Keratinocyte (primary cell): ENCODE measurements around the gene PPP1R18. TPM values are rescaled to one million over a fixed set of nuclear protein-coding genes. Genes with fewer than 3 reads are reported as not detected.
"Not testable (repeated sequence)": the region's sequence is repeated elsewhere in the genome, so short reads cannot be mapped to it uniquely, and the experiment has no call there.

ENCODE experiments used
- DNase-seq: peaks from one replicate; pipeline ENCODE4 v3.0.0-alpha.2; 2011; ENCODE audit warnings: low read depth, missing footprints, low spot score
- FAIRE-seq: peaks from 2 replicates; lab custom pipeline; 2011; peaks lifted over from hg19 to GRCh38; lab: Jason Lieb, UNC
- H2AFZ ChIP-seq: 2 replicates; pipeline ENCODE4 v1.6.0; 2012; ENCODE audit warnings: low read length, control low read depth, inconsistent platforms; ENCODE audit not compliant: control insufficient read depth
- H3K27ac ChIP-seq: 2 replicates; pipeline ENCODE4 v1.5.1; 2011; ENCODE audit warnings: low read length; ENCODE audit not compliant: control insufficient read depth, insufficient read depth
- H3K27me3 ChIP-seq: 3 replicates; pipeline ENCODE4 v1.6.0; 2011; ENCODE audit warnings: low read length; ENCODE audit not compliant: control insufficient read depth, insufficient read depth; ENCODE audit errors: extremely low read depth
- H3K36me3 ChIP-seq, 2 experiments: 2 replicates in 1 of 2; 3 replicates in 1 of 2; pipeline ENCODE4 v1.5.1; 2011; ENCODE audit warnings: low read length in 2 of 2, mild to moderate bottlenecking in 1 of 2; ENCODE audit not compliant: control insufficient read depth in 2 of 2, insufficient read depth in 2 of 2; ENCODE audit errors: extremely low read depth in 1 of 2
- H3K4me1 ChIP-seq: 3 replicates; pipeline ENCODE4 v1.5.1; 2011; ENCODE audit warnings: low read length; ENCODE audit not compliant: control insufficient read depth, insufficient read depth; ENCODE audit errors: extremely low read depth
- H3K4me2 ChIP-seq: 3 replicates; pipeline ENCODE4 v1.6.0; 2011; ENCODE audit warnings: low read depth, low read length; ENCODE audit not compliant: control insufficient read depth, insufficient read depth; ENCODE audit errors: extremely low read depth
- H3K4me3 ChIP-seq, 3 experiments: fragments of 200-600 bp in 1 of 3; sonication (generic) in 1 of 3; 2 replicates in 2 of 3; 3 replicates in 1 of 3; pipeline ENCODE4 v1.5.1; 2011 to 2016; ENCODE audit warnings: low read length in 3 of 3, mild to moderate bottlenecking in 3 of 3, control low read depth in 2 of 3, inconsistent platforms in 1 of 3, low read depth in 1 of 3, mixed read lengths in 1 of 3, mixed run types in 1 of 3, moderate library complexity in 1 of 3; ENCODE audit not compliant: control insufficient read depth in 2 of 3, insufficient read depth in 2 of 3; ENCODE audit errors: extremely low read depth in 1 of 3
- H3K79me2 ChIP-seq: 2 replicates; pipeline ENCODE4 v1.6.0; 2012; ENCODE audit warnings: low read length; ENCODE audit not compliant: control insufficient read depth, insufficient read depth
- H3K9ac ChIP-seq: 3 replicates; pipeline ENCODE4 v1.6.0; 2011; ENCODE audit warnings: low read length; ENCODE audit not compliant: control insufficient read depth, insufficient read depth; ENCODE audit errors: extremely low read depth
- H3K9me1 ChIP-seq: 3 replicates; pipeline ENCODE4 v1.6.0; 2011; ENCODE audit warnings: low read length; ENCODE audit not compliant: control insufficient read depth, insufficient read depth; ENCODE audit errors: extremely low read depth
- H3K9me3 ChIP-seq: 2 replicates; pipeline ENCODE4 v1.5.1; 2012; ENCODE audit warnings: low read depth, low read length; ENCODE audit not compliant: control insufficient read depth
- H4K20me1 ChIP-seq: 3 replicates; pipeline ENCODE4 v1.6.0; 2011; ENCODE audit warnings: low read length; ENCODE audit not compliant: control insufficient read depth, insufficient read depth; ENCODE audit errors: extremely low read depth
- EZH2 ChIP-seq: IDR thresholded peaks from one replicate; pipeline ENCODE4 v1.6.1; 2012; ENCODE audit warnings: inconsistent platforms, mild to moderate bottlenecking, low read length, moderate library complexity
- dilution Hi-C: fragments of 300-500 bp; cut with MboI; formaldehyde crosslinking; loops from one replicate; pipeline ENCODE4 v1.7.0; 2020; ENCODE audit warnings: low sequenced_read_pairs; ENCODE audit not compliant: extremely low pct_ligation_motif_present
- polyA plus RNA-seq, 5 experiments: library from polyadenylated mRNA; depleted of rRNA in 3 of 5; stranded (reverse) in 3 of 5; stranded (forward) in 1 of 5; unstranded in 1 of 5; fragments of >200 nt; gene quantifications; 1 replicate in 1 of 5; 2 replicates in 3 of 5; 3 replicates in 1 of 5; pipeline versions ENCODE4 v1.2.1 to v1.2.3, GENCODE V29; 2011 to 2012; ENCODE audit warnings: missing spikeins in 2 of 5, low read depth in 1 of 5, low replicate concordance in 1 of 5
- TF ChIP-seq, protein P1 (sequence below), 3 experiments: IDR thresholded peaks in 1 of 3; conservative IDR thresholded peaks in 1 of 3; optimal IDR thresholded peaks in 1 of 3; 2 replicates in 2 of 3; 3 replicates in 1 of 3; pipeline versions ENCODE3 to v1.5.1; 2011; ENCODE audit warnings: low read length in 3 of 3, mild to moderate bottlenecking in 3 of 3, moderate library complexity in 2 of 3, control low read depth in 1 of 3, inconsistent platforms in 1 of 3; ENCODE audit not compliant: insufficient read depth in 2 of 3; ENCODE audit errors: extremely low read depth in 1 of 3

Gene PPP1R18
- polyA plus RNA-seq, 1 donor (not counting 4 experiments of a cell fraction or from before 2014, with no cell fraction given): 88.9 TPM

DNA sequence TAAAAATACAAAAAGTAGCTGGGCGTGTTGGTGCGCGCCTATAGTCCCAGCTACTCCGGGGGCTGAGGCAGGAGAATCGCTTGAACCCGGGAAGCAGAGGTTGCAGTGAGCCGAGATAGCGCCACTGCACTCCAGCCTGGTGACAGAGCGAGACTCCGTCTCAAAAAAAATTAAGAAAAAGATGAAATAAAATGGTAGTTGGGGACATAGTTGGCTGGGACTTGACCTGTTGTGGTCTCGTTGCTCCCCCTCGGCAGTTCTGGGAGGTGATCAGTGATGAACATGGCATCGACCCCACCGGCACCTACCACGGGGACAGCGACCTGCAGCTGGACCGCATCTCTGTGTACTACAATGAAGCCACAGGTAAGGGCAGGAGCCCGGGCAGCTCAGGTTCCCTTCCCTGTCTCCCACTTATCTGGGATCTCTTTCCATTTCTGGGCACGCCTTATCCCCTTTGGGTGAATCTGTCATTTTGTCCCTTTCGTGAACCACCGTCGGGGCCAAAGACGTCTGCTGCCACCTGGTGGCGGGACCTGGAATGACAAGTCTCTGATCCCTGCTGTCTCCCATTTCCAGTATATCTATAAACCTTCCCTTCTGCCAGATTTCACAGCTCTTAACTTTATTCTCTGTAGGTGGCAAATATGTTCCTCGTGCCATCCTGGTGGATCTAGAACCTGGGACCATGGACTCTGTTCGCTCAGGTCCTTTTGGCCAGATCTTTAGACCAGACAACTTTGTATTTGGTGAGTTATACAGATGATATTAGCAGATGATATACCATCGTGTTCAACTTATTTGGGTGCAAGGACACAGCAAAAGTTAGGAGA, 36.1 kb upstream of the PPP1R18 start:
- peaks cover 25% of the 10 kb centered on the region for H3K4me1 ChIP-seq
- H3K9me1 ChIP-seq: no peaks in the 10 kb centered on the region
- peak overlapping the region; percentile 84 to 93 (median 89) for H3K4me3 ChIP-seq
- FAIRE-seq: no peak
- peaks cover 48% of the 10 kb centered on the region for H3K79me2 ChIP-seq
- peaks cover 13 to 21% of the 10 kb centered on the region in 2 experiments for H3K36me3 ChIP-seq
- H4K20me1 ChIP-seq: peaks cover 31% of the 10 kb centered on the region
- dilution Hi-C loops: no loop called here
- no peaks in the 10 kb centered on the region for H3K27me3 ChIP-seq
- peak overlapping the region; percentile 88 for H3K4me2 ChIP-seq
- peak overlapping the region; percentile 93 for H3K9ac ChIP-seq
- TF ChIP-seq, protein P1, sequence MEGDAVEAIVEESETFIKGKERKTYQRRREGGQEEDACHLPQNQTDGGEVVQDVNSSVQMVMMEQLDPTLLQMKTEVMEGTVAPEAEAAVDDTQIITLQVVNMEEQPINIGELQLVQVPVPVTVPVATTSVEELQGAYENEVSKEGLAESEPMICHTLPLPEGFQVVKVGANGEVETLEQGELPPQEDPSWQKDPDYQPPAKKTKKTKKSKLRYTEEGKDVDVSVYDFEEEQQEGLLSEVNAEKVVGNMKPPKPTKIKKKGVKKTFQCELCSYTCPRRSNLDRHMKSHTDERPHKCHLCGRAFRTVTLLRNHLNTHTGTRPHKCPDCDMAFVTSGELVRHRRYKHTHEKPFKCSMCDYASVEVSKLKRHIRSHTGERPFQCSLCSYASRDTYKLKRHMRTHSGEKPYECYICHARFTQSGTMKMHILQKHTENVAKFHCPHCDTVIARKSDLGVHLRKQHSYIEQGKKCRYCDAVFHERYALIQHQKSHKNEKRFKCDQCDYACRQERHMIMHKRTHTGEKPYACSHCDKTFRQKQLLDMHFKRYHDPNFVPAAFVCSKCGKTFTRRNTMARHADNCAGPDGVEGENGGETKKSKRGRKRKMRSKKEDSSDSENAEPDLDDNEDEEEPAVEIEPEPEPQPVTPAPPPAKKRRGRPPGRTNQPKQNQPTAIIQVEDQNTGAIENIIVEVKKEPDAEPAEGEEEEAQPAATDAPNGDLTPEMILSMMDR (optimal IDR thresholded peaks at IDR 0.05 in 1 of 3, IDR thresholded peaks at IDR 0.05 in 1 of 3, conservative IDR thresholded peaks at IDR 0.05 in 1 of 3; ENCODE audit: extremely low read depth in 1 of 3, insufficient read depth in 2 of 3, low read length in 3 of 3): peak; percentile 87 to 96 (median 87)
- no peak for TF ChIP-seq EZH2
- H3K9me3 ChIP-seq: no peaks in the 10 kb centered on the region
- H2AFZ ChIP-seq: no peak overlapping the region
- peak overlapping the region; percentile 6 for H3K27ac ChIP-seq
- no peak for DNase-seq

DNA sequence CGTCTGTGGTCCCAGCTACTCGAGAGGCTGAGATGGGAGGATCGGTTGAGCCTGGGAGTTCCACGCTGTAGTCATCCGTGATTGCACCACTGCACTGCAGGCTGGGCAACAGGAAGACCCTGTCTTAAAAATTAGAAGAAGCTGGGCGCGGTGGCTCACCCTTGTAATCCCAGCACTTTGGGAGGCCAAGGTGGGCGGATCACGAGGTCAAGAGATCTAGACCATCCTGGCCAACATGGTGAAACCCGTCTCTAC, 35.5 kb upstream of the PPP1R18 start:
- peak overlapping the region; percentile 88 for H3K4me2 ChIP-seq
- H3K9me1 ChIP-seq, H3K27me3 ChIP-seq, dilution Hi-C loops, DNase-seq, H3K9me3 ChIP-seq, H2AFZ ChIP-seq, FAIRE-seq: not testable (repeated sequence)
- H3K4me3 ChIP-seq: peak overlapping the region; percentile 84 to 93 (median 89)
- H3K9ac ChIP-seq: peak overlapping the region; percentile 93
- H3K4me1 ChIP-seq: peaks cover 25% of the 10 kb centered on the region
- peak overlapping the region; percentile 81 for H3K27ac ChIP-seq
- peaks cover 13 to 21% of the 10 kb centered on the region in 2 experiments for H3K36me3 ChIP-seq
- peaks cover 48% of the 10 kb centered on the region for H3K79me2 ChIP-seq
- peaks cover 31% of the 10 kb centered on the region for H4K20me1 ChIP-seq
